K562 (cell line): Measurements from ENCODE around the gene ASGR1. TPM values are rescaled to one million over a fixed set of nuclear protein-coding genes. Genes with fewer than 3 reads are reported as not detected.

ENCODE experiments used
- TAF9B ChIP-seq: fragments of 450-650 bp; IDR thresholded peaks from 2 replicates; pipeline ENCODE4 v1.6.1; 2018; ENCODE audit warnings: mild to moderate bottlenecking; ENCODE audit not compliant: partially characterized antibody
- YBX1 ChIP-seq: fragments of 450-650 bp; IDR thresholded peaks from 2 replicates; pipeline ENCODE4 v1.7.1; 2016; ENCODE audit warnings: mild to moderate bottlenecking
- polyA plus RNA-seq, 8 experiments: library from polyadenylated mRNA; depleted of rRNA in 4 of 8; stranded (reverse) in 5 of 8; unstranded in 3 of 8; fragments of >200 nt; fragmentation: Nextera tagmentation in 2 of 8; fragmentation: Illumina TruSeq in 1 of 8; extraction: Ambion mirVana in 2 of 8; extraction: Trizol in 1 of 8; gene quantifications; 2 replicates each; pipeline versions ENCODE4 v1.2.1 to v1.2.3, GENCODE V29; 2011 to 2014; ENCODE audit warnings: inconsistent platforms in 1 of 8, missing spikeins in 1 of 8
- total RNA-seq, 7 experiments: library from RNA; depleted of rRNA in 6 of 7; stranded (reverse); fragments of >200 nt in 6 of 7; fragmentation: Illumina TruSeq in 2 of 7; extraction: Trizol in 2 of 7; gene quantifications; 2 replicates each; pipeline versions ENCODE4 v1.2.1 to v1.2.3, GENCODE V29; 2011 to 2021; ENCODE audit warnings: low replicate concordance in 1 of 7
- TF ChIP-seq, protein P1 (sequence below): fragments of 150-350 bp; IDR thresholded peaks from 2 replicates; pipeline ENCODE4 v1.6.1; 2014; ENCODE audit warnings: low read depth, mild to moderate bottlenecking, low read length, borderline replicate concordance
- TF ChIP-seq, protein P2 (sequence below): fragments of 450-650 bp; IDR thresholded peaks from 2 replicates; pipeline ENCODE4 v1.6.1; 2014; ENCODE audit warnings: low read depth, mild to moderate bottlenecking, moderate library complexity, borderline replicate concordance

Gene ASGR1
- total and polyA plus RNA-seq, 9 of the 15 experiments (the other 6 are each of a cell fraction or from before 2014, with no cell fraction given): 0.11 to 1.0 (median 0.64) TPM; not detected in 2

DNA sequence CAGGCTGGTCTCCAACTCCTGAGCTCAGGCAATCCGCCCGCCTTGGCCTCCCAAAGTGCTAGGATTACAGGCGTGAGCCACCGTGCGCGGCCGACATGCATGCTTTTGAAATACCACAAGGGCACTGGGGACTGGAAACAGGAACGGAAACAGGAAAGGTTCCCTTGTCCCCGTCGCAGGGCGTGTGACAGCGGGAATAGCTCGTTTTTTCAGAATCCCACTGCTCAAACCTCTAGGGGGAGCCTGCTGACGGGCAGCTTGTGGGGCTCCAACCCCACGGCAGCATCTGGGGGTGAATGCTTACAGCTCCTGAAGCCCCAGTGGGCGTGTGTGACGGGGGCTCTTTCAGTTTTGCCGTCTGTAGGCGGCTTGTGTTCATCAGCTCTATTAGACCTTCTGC lies 45.7 kb downstream of the ASGR1 start (continued):
- TF ChIP-seq, protein P1, sequence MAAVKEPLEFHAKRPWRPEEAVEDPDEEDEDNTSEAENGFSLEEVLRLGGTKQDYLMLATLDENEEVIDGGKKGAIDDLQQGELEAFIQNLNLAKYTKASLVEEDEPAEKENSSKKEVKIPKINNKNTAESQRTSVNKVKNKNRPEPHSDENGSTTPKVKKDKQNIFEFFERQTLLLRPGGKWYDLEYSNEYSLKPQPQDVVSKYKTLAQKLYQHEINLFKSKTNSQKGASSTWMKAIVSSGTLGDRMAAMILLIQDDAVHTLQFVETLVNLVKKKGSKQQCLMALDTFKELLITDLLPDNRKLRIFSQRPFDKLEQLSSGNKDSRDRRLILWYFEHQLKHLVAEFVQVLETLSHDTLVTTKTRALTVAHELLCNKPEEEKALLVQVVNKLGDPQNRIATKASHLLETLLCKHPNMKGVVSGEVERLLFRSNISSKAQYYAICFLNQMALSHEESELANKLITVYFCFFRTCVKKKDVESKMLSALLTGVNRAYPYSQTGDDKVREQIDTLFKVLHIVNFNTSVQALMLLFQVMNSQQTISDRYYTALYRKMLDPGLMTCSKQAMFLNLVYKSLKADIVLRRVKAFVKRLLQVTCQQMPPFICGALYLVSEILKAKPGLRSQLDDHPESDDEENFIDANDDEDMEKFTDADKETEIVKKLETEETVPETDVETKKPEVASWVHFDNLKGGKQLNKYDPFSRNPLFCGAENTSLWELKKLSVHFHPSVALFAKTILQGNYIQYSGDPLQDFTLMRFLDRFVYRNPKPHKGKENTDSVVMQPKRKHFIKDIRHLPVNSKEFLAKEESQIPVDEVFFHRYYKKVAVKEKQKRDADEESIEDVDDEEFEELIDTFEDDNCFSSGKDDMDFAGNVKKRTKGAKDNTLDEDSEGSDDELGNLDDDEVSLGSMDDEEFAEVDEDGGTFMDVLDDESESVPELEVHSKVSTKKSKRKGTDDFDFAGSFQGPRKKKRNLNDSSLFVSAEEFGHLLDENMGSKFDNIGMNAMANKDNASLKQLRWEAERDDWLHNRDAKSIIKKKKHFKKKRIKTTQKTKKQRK: no peak
- TF ChIP-seq YBX1: no peak
- TF ChIP-seq TAF9B: no peak
- TF ChIP-seq, protein P2, sequence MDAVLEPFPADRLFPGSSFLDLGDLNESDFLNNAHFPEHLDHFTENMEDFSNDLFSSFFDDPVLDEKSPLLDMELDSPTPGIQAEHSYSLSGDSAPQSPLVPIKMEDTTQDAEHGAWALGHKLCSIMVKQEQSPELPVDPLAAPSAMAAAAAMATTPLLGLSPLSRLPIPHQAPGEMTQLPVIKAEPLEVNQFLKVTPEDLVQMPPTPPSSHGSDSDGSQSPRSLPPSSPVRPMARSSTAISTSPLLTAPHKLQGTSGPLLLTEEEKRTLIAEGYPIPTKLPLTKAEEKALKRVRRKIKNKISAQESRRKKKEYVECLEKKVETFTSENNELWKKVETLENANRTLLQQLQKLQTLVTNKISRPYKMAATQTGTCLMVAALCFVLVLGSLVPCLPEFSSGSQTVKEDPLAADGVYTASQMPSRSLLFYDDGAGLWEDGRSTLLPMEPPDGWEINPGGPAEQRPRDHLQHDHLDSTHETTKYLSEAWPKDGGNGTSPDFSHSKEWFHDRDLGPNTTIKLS: no peak
